Endothelial cell of umbilical vein (primary cell): ENCODE data around the gene SLC25A41. TPM values are rescaled to one million over a fixed set of nuclear protein-coding genes. Genes with fewer than 3 reads are reported as not detected.

Source experiments
- BruUV-seq: library from RNA; stranded (reverse); fragments of 400-500 nt; replicated peaks from 2 replicates; lab custom pipeline; 2021; lab: Mats Ljungman, UMichigan
- CTCF ChIA-PET: fragments of 300-600, 350-600 bp; sonication (Branson Sonifier 250); formaldehyde crosslinking; loops from one replicate; lab custom pipeline; 2021; ENCODE audit warnings: antibody characterized with exemption, inconsistent platforms; lab: Charles Lee
- POLR2A ChIA-PET: fragments of 300-600, 350-600 bp; sonication (Branson Sonifier 250); formaldehyde crosslinking; loops from one replicate; lab custom pipeline; 2021; ENCODE audit warnings: antibody characterized with exemption, inconsistent platforms; lab: Charles Lee
- DNase-seq: peaks from one replicate; pipeline ENCODE4 v3.0.0-alpha.2; 2011; ENCODE audit warnings: low read depth, low spot score
- FAIRE-seq: peaks from 2 replicates; lab custom pipeline; 2011; peaks lifted over from hg19 to GRCh38; lab: Jason Lieb, UNC
- H2AFZ ChIP-seq: 2 replicates; pipeline ENCODE4 v1.6.0; 2012; ENCODE audit warnings: low read depth, low read length, control low read depth, inconsistent platforms
- H3K27ac ChIP-seq: 2 replicates; pipeline ENCODE4 v1.5.1; 2011; ENCODE audit warnings: low read depth, mild to moderate bottlenecking, control low read depth, low read length, moderate library complexity; ENCODE audit not compliant: insufficient read depth
- H3K27me3 ChIP-seq, 2 experiments: 2 replicates each; pipeline versions ENCODE4 v1.6.0 to v1.6.1; 2011; ENCODE audit warnings: low read length in 2 of 2, mixed read lengths in 1 of 2; ENCODE audit not compliant: control insufficient read depth in 2 of 2, insufficient read depth in 2 of 2
- H3K36me3 ChIP-seq, 2 experiments: 2 replicates in 1 of 2; 3 replicates in 1 of 2; pipeline ENCODE4 v1.5.1; 2011; ENCODE audit warnings: low read length in 2 of 2, mild to moderate bottlenecking in 1 of 2, moderate library complexity in 1 of 2; ENCODE audit not compliant: control insufficient read depth in 2 of 2, insufficient read depth in 2 of 2; ENCODE audit errors: extremely low read depth in 1 of 2
- H3K4me1 ChIP-seq: 3 replicates; pipeline ENCODE4 v1.5.1; 2011; ENCODE audit warnings: mild to moderate bottlenecking, low read length; ENCODE audit not compliant: control insufficient read depth, insufficient read depth; ENCODE audit errors: extremely low read depth
- H3K4me2 ChIP-seq: 2 replicates; pipeline ENCODE4 v1.6.1; 2011; ENCODE audit warnings: low read length, control low read depth, mixed read lengths; ENCODE audit not compliant: insufficient read depth
- H3K4me3 ChIP-seq, 3 experiments: fragments of 200-600 bp in 1 of 3; sonication (generic), shearing (Covaris generic) in 1 of 3; replicated peaks in 1 of 3; 2 replicates each; pipeline ENCODE4 v1.5.1; 2011 to 2016; ENCODE audit warnings: control low read depth in 3 of 3, low read length in 3 of 3, mild to moderate bottlenecking in 2 of 3, inconsistent platforms in 1 of 3, low read depth in 1 of 3, moderate library complexity in 1 of 3; ENCODE audit not compliant: insufficient read depth in 1 of 3
- H3K79me2 ChIP-seq: 2 replicates; pipeline ENCODE4 v1.6.0; 2012; ENCODE audit warnings: low read length, inconsistent platforms; ENCODE audit not compliant: control insufficient read depth, insufficient read depth
- H3K9ac ChIP-seq: replicated peaks from 2 replicates; pipeline ENCODE3; 2011; ENCODE audit warnings: low read length, control low read depth; ENCODE audit not compliant: insufficient read depth; ENCODE audit errors: extremely low read depth
- H3K9me1 ChIP-seq: replicated peaks from 3 replicates; pipeline ENCODE4 v1.6.0; 2011; ENCODE audit warnings: mild to moderate bottlenecking, low read length; ENCODE audit not compliant: control insufficient read depth, insufficient read depth; ENCODE audit errors: extremely low read depth
- H3K9me3 ChIP-seq: replicated peaks from 2 replicates; pipeline ENCODE4 v1.5.1; 2012; ENCODE audit warnings: low read length, inconsistent platforms; ENCODE audit not compliant: control insufficient read depth, insufficient read depth
- H4K20me1 ChIP-seq: replicated peaks from 2 replicates; pipeline ENCODE3; 2011; ENCODE audit warnings: mild to moderate bottlenecking, low read length; ENCODE audit not compliant: control insufficient read depth, insufficient read depth; ENCODE audit errors: extremely low read depth
- EZH2 ChIP-seq: IDR thresholded peaks from 2 replicates; pipeline ENCODE4 v1.6.1; 2012; ENCODE audit warnings: borderline replicate concordance, low read depth, mild to moderate bottlenecking, moderate library complexity, low read length, inconsistent platforms; ENCODE audit not compliant: severe bottlenecking
- FOS ChIP-seq: IDR thresholded peaks from 2 replicates; pipeline ENCODE4 v1.6.1; 2011; ENCODE audit warnings: mild to moderate bottlenecking, low read length, moderate library complexity, borderline replicate concordance; ENCODE audit not compliant: insufficient read depth
- GATA2 ChIP-seq: IDR thresholded peaks from 2 replicates; pipeline ENCODE4 v1.7.0; 2011; ENCODE audit warnings: low read depth, mild to moderate bottlenecking, moderate library complexity, mixed read lengths, low read length; ENCODE audit not compliant: insufficient read length, insufficient read depth
- JUN ChIP-seq: IDR thresholded peaks from 2 replicates; pipeline ENCODE4 v1.6.1; 2011; ENCODE audit warnings: borderline replicate concordance, low read depth; ENCODE audit not compliant: insufficient read length, insufficient read depth
- MAX ChIP-seq: IDR thresholded peaks from 2 replicates; pipeline ENCODE4 v1.6.1; 2011; ENCODE audit not compliant: insufficient read depth, insufficient read length
- MYC ChIP-seq: IDR thresholded peaks from one replicate; pipeline ENCODE4 v1.6.1; 2011; ENCODE audit warnings: mild to moderate bottlenecking, low read depth, low read length
- POLR2A ChIP-seq: IDR thresholded peaks from 2 replicates; pipeline ENCODE4 v1.6.1; 2012; ENCODE audit warnings: low read depth, mild to moderate bottlenecking, control low read depth, low read length
- POLR2AphosphoS5 ChIP-seq: IDR thresholded peaks from 2 replicates; pipeline ENCODE4 v1.6.1; 2012; ENCODE audit warnings: low read depth, mild to moderate bottlenecking, control low read depth, low read length, moderate library complexity; ENCODE audit not compliant: insufficient read depth
- dilution Hi-C: fragments of 300-500 bp; cut with MboI; formaldehyde crosslinking; loops from one replicate; pipeline ENCODE4 v1.15.0; 2019; ENCODE audit warnings: low sequenced_read_pairs; ENCODE audit not compliant: extremely low pct_ligation_motif_present
- intact Hi-C: fragments of 100-400 bp; cut with micrococcal nuclease; formaldehyde crosslinking; loops from one replicate; pipeline ENCODE4 v1.10.0; 2022
- polyA plus RNA-seq, 4 experiments: library from polyadenylated mRNA; depleted of rRNA in 3 of 4; stranded (reverse) in 3 of 4; unstranded in 1 of 4; fragments of >200 nt; gene quantifications; 2 replicates each; pipeline versions ENCODE4 v1.2.1 to v1.2.3, GENCODE V29; 2011 to 2012; ENCODE audit warnings: missing spikeins in 1 of 4
- total RNA-seq: library from RNA; stranded (reverse); gene quantifications from 2 replicates; pipeline ENCODE4 v1.2.3, GENCODE V29; 2021
- TF ChIP-seq, protein P1 (sequence below), 2 donors: IDR thresholded peaks; 1 replicate in 1 of 2; 2 replicates in 1 of 2; pipeline ENCODE4 v1.5.1; 2011; ENCODE audit warnings: low read length in 2 of 2, mild to moderate bottlenecking in 2 of 2, moderate library complexity in 2 of 2, control low read depth in 1 of 2, inconsistent platforms in 1 of 2, low read depth in 1 of 2; ENCODE audit not compliant: insufficient read depth in 1 of 2; ENCODE audit errors: extremely low read depth in 1 of 2

The SLC25A41 gene
- total and polyA plus RNA-seq, 2 donors (not counting 3 experiments of a cell fraction or from before 2014, with no cell fraction given) = 0.21 TPM; not detected in 1

DNA sequence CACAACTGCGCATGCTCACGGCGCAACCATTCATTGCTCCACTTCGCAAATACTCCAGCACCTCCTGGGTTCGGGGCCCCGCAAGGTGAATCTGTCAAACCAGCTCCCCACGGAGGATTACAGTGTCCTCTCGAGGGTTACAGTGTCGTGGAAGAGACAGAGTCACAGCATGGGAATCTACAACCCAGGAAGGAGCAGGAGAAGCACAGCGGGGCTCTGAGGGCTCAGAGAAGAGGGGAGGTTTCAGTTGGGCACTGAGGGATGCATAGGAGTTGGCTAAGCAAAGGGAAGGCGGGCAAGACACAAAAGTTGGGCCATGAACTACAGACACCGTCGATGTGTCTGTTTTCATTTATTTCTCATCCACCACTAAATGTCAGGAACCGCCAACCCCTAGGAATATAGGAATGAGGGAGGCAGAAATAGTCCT lies 39.6 kb downstream of the SLC25A41 start:
- H3K79me2 ChIP-seq = peaks cover 18% of the 10 kb centered on the region
- FAIRE-seq (no peak), DNase-seq (no peak)
- H3K27ac ChIP-seq = peak overlapping the region; percentile 77
- dilution Hi-C loops = no loop called here
- intact Hi-C loops = loop anchor here (1.0 to 2.0 kb wide), 3 partner anchors 21 to 469 kb away; no protein-coding TSS in a partner anchor
- H3K9me1 ChIP-seq = no peaks in the 10 kb centered on the region
- peaks cover 7% of the 10 kb centered on the region for H3K4me1 ChIP-seq
- H3K4me3 ChIP-seq = peak overlapping the region in 2 of 3 experiments; percentile 74 to 77
- peaks cover 0 to 4% of the 10 kb centered on the region in 2 experiments for H3K36me3 ChIP-seq
- H3K4me2 ChIP-seq = peak overlapping the region; percentile 70
- TF ChIP-seq FOS (no peak), MAX (no peak), JUN (no peak), MYC (no peak), POLR2A (no peak), EZH2 (no peak), GATA2 (no peak), POLR2AphosphoS5 (no peak)
- TF ChIP-seq, protein P1, sequence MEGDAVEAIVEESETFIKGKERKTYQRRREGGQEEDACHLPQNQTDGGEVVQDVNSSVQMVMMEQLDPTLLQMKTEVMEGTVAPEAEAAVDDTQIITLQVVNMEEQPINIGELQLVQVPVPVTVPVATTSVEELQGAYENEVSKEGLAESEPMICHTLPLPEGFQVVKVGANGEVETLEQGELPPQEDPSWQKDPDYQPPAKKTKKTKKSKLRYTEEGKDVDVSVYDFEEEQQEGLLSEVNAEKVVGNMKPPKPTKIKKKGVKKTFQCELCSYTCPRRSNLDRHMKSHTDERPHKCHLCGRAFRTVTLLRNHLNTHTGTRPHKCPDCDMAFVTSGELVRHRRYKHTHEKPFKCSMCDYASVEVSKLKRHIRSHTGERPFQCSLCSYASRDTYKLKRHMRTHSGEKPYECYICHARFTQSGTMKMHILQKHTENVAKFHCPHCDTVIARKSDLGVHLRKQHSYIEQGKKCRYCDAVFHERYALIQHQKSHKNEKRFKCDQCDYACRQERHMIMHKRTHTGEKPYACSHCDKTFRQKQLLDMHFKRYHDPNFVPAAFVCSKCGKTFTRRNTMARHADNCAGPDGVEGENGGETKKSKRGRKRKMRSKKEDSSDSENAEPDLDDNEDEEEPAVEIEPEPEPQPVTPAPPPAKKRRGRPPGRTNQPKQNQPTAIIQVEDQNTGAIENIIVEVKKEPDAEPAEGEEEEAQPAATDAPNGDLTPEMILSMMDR (IDR thresholded peaks at IDR 0.05; ENCODE audit: extremely low read depth in 1 of 2, insufficient read depth in 1 of 2, low read depth in 1 of 2, low read length in 2 of 2) = no peak
- H4K20me1 ChIP-seq = no peaks in the 10 kb centered on the region
- H3K9me3 ChIP-seq = no peaks in the 10 kb centered on the region
- H3K9ac ChIP-seq = peak overlapping the region; percentile 84
- CTCF ChIA-PET = interaction anchor here (1.0 to 2.0 kb wide), 2 partner anchors 9 to 24 kb away, joined by 4 to 6 read pairs; no protein-coding TSS in a partner anchor
- H2AFZ ChIP-seq = peak overlapping the region; percentile 96
- POLR2A ChIA-PET = no interaction called here
- no TSS peak for BruUV-seq
- no peaks in the 10 kb centered on the region for H3K27me3 ChIP-seq
